ENCODE data around the gene PPP2R5C.

The PPP2R5C gene

GRCh38 chr14:101950100-101950499 is 188.6 kb downstream of the PPP2R5C start:
- no peak for DNase-seq (ENCODE audit: low spot score)

GRCh38 chr14:101950516-101951215 is 189.2 kb downstream of the PPP2R5C start:
- DNase-seq (ENCODE audit: low spot score) = no peak

GRCh38 chr14:101953151-101953550 is 191.6 kb downstream of the PPP2R5C start:
- DNase-seq (ENCODE audit: low spot score) = no peak

- no peak for DNase-seq (ENCODE audit: low spot score)
Measured at GRCh38 chr14:101954501-101954900, 193.0 kb downstream of the PPP2R5C start.

- no peak for DNase-seq (ENCODE audit: low spot score)
Measured at GRCh38 chr14:101955695-101956161, 194.2 kb downstream of the PPP2R5C start.

GRCh38 chr14:101956179-101956885 is 194.8 kb downstream of the PPP2R5C start:
- no peak for DNase-seq (ENCODE audit: low spot score)

- no peak for DNase-seq (ENCODE audit: low spot score)
Measured at GRCh38 chr14:101957406-101958234, 196.1 kb downstream of the PPP2R5C start.

GRCh38 chr14:101958418-101959180 is 197.1 kb downstream of the PPP2R5C start:
- DNase-seq (ENCODE audit: low spot score) = no peak

DNA sequence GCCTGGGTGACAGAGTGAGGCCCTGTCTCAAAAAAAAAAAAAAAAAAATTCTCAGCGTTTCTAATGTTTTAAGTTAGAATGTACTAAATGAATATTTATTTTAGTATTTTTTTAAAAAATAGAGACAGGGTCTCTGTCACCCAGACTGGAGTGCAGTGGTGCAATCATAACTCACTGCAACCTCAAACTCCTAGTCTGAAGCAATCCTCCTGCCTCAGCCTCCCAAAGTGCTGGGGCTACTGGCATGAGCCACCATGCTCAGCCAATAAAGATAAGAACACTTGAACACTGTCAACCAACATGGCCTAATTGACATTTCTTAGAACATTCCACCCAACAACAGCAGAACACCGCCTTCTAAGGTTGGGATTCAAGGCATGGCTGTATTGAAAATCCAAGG is 197.8 kb downstream of the PPP2R5C start:
- no peak for DNase-seq (ENCODE audit: low spot score)

GRCh38 chr14:101960225-101960624 is 198.7 kb downstream of the PPP2R5C start:
- DNase-seq (ENCODE audit: low spot score) = peak; percentile 41

DNA sequence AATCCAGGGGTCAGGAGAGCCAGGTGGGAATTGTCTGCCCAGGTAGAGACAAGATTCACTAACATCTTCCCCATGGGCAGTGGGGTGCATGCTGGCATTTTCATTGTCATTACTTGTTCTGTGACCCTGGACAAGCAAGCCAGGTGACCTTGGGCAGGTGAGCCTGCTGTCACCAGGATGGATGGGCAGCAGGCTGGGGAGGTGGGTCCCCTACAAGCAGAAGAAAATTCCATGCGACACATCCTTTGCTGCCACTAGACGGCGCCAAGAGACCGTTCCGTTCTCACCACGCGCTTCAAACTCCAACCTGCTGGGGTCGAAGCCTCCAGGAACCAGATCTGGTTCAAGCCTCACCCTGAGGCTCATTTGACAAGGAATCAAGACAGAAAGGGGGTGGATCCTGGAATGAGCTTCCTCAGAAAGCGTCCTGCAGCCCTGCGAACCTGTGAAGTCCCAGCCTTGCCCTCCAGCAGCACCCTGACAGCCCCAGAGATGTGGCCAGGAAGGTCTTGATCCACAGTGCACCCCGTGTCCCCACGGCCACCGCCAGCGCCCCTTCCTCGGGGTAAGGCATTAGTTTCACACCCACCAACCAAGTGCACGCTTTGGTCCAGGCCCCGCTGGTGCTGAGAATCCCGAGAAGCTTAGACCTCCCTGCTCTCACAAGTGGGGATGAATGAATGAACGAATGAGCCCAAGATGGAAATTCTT is 199.7 kb downstream of the PPP2R5C start:
- DNase-seq (ENCODE audit: low spot score) = peak; percentile 85

GRCh38 chr14:101961746-101962502 is 200.4 kb downstream of the PPP2R5C start:
- DNase-seq (ENCODE audit: low spot score) = no peak

GRCh38 chr14:101962503-101962874 is 201.0 kb downstream of the PPP2R5C start:
- DNase-seq (ENCODE audit: low spot score) = no peak

GRCh38 chr14:101963052-101963451 is 201.5 kb downstream of the PPP2R5C start:
- no peak for DNase-seq (ENCODE audit: low spot score)

DNA sequence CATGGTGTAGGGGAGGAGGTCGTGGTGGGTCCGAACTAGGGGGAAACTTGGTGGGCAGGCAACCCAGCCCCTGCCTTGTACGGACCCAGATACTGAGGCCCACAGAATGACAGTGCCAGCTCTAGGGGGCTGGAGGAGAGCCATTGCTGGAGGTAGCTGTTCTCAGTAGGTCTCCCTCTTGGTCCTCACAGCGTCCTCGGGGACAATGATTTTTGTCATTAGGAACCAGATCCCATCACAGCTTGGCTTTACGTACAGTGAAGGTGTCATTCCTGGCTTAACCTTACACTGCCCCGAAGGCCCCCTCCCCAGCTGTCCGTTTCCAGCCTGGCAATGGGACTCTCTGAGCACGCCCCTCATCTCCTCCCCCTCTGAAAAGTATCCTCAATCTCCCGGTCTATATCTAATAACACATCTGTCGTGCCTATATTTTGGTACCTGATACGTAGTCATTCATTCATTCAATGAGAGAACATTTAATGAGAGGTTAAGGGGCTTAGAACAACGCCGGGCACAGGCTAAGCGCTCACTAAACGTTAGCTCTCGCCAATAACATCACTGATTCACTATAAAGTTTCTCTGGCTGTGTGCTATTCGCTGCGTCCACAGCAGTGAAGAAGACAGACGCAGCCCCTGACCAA is 202.3 kb downstream of the PPP2R5C start:
- no peak for DNase-seq (ENCODE audit: low spot score)

DNA sequence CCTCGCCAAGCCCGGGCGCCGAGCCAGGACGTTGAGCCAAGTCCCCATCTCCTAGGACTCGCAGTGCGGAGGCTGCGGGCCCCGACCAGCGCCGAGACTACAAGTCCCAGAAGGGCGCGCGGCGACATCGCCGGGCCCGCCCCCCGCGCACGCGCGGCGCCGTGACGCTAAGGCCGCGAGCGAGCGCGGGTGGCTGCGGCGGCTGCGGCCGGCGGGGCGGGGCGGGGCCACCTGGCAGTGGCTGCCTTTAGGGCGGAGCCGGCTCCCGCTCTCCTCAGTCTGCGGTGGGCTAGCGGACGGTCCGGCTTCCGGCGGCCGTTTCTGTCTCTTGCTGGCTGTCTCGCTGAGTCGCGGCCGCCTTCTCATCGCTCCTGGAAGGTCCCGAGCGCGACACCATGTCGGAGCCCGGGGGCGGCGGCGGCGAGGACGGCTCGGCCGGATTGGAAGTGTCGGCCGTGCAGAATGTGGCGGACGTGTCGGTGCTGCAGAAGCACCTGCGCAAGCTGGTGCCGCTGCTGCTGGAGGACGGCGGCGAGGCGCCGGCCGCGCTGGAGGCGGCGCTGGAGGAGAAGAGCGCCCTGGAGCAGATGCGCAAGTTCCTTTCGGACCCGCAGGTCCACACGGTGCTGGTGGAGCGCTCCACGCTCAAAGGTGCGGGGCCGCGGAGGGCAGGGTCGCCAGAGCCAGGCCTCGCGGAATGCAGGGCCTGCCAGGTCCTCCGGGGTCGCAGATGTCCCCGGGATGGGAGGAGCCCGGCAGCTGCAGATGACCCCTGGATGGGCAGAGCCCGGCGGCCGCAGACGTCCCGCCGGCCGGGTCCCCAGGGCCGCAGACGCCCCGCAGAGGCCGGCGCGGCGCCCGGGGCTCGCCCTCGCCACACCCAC is 203.0 kb downstream of the PPP2R5C start, which contains the start of gene DYNC1H1:
DYNC1H1 (plus strand) TSS at position 277 of the 884 bp plus-strand sequence; CDS start at position 396, 119 bp downstream.
- DNase-seq (ENCODE audit: low spot score) = peak; percentile 92

DNA sequence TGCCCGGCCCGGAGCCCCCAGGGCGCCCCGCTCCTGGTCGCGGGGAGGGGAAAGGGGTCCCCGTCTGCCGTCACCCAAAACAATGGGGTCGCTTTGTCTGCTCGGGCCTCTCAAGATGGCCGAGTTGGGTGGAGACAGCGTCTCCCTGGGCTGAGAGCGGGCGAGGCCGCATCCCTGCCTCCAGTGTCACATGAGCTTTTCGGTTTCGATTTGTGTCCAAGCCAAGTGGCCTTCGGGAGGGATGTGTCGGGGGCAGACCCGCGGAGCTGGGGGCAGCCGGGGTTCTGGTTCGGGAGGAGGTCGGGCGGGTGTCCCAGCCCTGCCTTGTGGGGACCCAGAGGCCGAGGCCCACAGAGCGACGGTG is 203.7 kb downstream of the PPP2R5C start:
- DNase-seq (ENCODE audit: low spot score) = peak; percentile 75

DNA sequence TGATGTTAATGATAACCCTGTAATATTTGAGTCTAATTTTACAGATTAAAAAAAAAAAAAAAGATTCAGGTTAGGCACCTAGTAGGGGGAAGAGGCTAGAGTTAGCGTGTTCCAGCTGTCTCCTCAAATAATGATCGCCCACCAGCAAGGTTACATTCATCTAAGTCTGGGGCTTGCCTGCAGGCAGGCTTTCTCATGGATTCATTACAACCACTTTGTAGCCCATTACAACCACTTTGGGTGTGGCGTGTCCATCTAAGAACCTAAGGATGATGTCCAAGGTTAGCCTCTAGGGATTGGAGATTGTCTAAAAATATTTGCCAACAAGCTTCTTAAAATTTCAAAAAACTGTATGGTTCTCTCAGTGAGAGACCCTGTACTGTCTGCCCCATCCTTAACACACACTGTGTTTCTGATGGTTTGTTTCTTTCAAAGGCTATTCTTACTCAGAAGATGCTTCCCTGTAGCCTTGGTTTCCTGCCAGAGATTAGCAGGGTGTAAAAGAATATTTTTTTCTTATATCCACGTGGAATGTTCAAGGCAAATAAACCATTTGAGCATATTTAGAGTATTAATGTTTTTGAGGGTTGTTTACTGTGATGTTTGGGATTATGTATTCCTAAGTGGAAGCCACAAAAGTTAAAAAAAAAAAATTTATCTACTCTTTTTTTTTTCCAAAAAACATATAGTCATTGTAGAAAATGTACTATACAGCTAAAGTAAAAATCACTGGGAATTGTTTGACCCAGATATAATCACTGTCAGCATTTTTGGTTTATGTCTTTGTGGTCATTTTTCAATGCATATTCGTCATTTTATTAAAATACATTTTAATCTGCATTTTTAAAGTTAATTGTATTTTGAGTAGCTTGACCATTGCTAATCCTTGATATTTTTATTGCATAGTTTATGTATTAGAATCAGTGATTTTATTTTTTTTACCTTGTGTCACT is 204.5 kb downstream of the PPP2R5C start:
- no peak for DNase-seq (ENCODE audit: low spot score)
